ENCODE results near the gene SPPL2A. TPM values are rescaled to one million over a fixed set of nuclear protein-coding genes. Genes with fewer than 3 reads are reported as not detected.

Gene SPPL2A
- total RNA-seq, 4 donors from 2014 or later, result 127 to 209 (median 151) TPM

DNA sequence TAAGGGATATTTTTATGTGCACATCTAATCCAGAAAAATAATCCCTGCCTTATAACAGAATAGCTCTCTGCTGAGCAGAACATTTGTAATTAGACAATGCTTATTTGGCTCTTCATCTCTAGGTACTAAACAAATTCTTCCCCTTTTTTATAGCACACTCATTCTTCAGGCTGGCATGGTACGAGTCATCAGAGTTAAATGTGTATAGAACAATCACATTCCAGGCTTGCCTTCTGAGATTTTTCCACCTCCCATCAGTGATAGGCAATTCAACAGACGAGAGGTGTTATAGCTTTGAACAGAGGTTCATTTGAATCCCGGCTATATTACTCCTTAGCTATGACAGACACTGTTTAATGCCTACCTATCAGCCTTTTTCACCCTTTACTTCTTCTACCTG is 21.4 kb upstream of the SPPL2A start:
- TF ChIP-seq, protein P1, sequence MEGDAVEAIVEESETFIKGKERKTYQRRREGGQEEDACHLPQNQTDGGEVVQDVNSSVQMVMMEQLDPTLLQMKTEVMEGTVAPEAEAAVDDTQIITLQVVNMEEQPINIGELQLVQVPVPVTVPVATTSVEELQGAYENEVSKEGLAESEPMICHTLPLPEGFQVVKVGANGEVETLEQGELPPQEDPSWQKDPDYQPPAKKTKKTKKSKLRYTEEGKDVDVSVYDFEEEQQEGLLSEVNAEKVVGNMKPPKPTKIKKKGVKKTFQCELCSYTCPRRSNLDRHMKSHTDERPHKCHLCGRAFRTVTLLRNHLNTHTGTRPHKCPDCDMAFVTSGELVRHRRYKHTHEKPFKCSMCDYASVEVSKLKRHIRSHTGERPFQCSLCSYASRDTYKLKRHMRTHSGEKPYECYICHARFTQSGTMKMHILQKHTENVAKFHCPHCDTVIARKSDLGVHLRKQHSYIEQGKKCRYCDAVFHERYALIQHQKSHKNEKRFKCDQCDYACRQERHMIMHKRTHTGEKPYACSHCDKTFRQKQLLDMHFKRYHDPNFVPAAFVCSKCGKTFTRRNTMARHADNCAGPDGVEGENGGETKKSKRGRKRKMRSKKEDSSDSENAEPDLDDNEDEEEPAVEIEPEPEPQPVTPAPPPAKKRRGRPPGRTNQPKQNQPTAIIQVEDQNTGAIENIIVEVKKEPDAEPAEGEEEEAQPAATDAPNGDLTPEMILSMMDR (IDR thresholded peaks at IDR 0.05), result no peak
- no peak for DNase-seq (ENCODE audit: low spot score)
- no peak for ATAC-seq (ENCODE audit: low FRiP score)

DNA sequence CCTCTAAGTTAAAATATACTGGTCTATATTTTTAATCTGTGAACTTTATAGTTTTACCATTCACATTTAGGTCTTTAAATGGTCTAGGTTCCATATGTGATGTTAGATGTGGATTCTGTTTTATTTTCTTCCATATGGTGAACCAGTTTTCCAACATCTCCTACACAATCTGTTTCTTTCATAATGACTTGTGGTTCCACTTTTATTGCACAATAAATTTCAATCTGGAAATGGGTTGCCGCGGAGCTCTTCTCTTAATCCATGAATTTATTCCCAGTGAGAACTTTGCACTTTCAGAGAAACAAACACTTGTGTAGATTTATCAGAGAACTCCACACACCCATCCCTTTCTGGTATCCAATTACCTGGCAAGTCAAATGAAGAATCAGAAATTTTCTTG is 20.9 kb upstream of the SPPL2A start:
- ATAC-seq (ENCODE audit: low FRiP score), result no peak
- TF ChIP-seq, protein P1 (IDR thresholded peaks at IDR 0.05), result no peak
- DNase-seq (ENCODE audit: low spot score), result no peak

DNA sequence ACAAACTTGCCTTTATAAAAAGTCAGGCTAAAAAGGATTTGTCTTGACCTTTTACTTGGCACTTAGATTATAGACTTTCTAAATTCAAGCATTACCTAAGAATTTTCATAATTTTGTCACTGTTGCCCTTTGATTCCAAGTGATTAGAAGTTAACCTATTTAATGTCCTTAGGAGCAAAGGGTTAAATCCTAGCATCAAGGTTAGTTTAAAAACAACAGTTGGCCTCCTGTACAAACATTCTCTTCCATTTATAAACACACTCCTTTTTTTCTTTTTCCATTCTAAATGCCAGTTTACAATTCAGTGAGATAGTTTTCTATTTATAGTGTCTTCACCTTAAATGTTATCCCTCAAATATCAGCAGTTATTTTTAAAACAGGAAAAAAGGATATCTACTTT is 18.4 kb upstream of the SPPL2A start:
- ATAC-seq (ENCODE audit: low FRiP score) (no peak), DNase-seq (ENCODE audit: low spot score) (no peak)
- TF ChIP-seq, protein P1 (IDR thresholded peaks at IDR 0.05), result no peak

DNA sequence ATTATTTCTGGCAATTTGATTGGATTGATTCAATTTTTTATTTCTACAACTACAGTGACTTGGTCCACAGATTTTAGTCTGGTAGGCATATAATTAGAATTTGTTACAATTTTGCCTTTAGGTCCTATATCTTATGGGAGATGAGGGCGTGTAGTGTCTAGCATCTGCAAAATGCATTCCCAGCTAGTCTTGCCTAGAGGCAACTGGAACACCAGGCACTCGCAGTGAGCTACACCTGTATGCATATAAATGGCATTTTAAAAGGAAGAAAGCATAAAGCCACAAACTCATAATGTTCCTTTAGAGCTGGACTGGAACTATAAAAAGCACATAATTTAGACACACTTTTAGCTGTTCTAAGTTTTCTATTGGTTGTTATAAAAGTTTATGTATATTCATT is 17.9 kb upstream of the SPPL2A start:
- ATAC-seq (ENCODE audit: low FRiP score), result no peak
- TF ChIP-seq, protein P1 (IDR thresholded peaks at IDR 0.05), result no peak
- DNase-seq (ENCODE audit: low spot score), result no peak

DNA sequence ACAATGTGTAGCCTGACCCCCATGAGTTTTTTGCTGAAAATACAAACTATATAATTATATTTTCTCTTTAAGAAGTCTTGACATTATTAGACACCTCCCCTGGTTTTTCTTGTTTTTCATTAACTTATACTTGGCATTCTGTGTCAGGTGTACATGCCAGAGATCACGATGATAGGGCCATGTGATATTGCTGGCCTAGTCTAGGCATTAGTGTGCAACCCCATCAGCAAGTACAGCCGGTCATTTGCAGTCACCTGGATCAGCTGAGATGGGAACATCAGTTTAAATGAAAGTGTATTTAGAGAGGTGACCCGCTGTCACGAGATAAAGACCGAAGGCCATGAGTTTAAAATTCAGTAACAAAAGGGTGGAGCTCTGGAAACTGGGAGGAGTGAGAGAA is 12.6 kb upstream of the SPPL2A start:
- TF ChIP-seq, protein P1 (IDR thresholded peaks at IDR 0.05), result no peak
- ATAC-seq (ENCODE audit: low FRiP score) (no peak), DNase-seq (ENCODE audit: low spot score) (no peak)

DNA sequence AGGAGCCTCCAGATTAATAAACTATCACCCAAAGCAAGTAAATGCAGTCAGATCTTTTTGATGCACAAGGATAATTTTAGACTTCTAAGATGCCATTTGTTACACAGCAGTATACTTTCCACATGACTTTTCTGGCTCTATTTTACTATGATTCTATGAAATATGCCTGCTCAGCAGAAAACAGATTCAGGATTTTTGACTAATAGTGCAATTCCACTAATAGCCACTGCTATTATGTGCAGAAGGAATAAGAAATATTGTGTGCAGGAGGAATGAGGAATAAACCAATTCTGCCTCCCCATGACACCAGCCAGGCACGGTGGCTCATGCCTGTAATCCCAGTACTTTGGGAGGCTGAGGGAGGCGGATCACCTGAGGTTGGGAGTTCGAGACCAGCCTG is 11.5 kb upstream of the SPPL2A start:
- no peak for ATAC-seq (ENCODE audit: low FRiP score)
- TF ChIP-seq, protein P1 (IDR thresholded peaks at IDR 0.05), result no peak
- DNase-seq (ENCODE audit: low spot score), result no peak

DNA sequence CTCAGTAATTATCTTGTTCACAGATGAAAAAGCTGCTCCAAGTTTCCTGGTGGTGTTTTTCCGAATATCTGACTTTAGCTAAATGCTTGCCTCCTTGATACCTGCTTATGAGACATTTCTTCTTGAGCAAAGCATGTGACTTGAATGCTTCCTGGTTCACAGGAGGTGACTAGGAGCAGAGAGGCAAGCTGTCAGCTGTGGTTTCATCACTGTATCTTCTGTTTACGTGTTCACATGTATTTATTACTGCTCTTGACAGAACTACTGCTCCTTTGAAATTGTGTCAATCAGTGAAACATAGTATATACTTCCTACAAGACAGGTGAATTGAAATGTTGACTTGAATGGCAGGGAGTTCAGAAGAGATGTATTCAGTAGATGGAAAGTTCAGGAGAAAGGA is 8.9 kb upstream of the SPPL2A start:
- TF ChIP-seq, protein P1 (IDR thresholded peaks at IDR 0.05), result no peak
- DNase-seq (ENCODE audit: low spot score) (no peak), ATAC-seq (ENCODE audit: low FRiP score) (no peak)
